ENCODE results near the gene FAM118B. TPM values are rescaled to one million over a fixed set of nuclear protein-coding genes. Genes with fewer than 3 reads are reported as not detected.

The FAM118B gene
- total RNA-seq, 1 experiment from 2014 or later, result 28.3 TPM

DNA sequence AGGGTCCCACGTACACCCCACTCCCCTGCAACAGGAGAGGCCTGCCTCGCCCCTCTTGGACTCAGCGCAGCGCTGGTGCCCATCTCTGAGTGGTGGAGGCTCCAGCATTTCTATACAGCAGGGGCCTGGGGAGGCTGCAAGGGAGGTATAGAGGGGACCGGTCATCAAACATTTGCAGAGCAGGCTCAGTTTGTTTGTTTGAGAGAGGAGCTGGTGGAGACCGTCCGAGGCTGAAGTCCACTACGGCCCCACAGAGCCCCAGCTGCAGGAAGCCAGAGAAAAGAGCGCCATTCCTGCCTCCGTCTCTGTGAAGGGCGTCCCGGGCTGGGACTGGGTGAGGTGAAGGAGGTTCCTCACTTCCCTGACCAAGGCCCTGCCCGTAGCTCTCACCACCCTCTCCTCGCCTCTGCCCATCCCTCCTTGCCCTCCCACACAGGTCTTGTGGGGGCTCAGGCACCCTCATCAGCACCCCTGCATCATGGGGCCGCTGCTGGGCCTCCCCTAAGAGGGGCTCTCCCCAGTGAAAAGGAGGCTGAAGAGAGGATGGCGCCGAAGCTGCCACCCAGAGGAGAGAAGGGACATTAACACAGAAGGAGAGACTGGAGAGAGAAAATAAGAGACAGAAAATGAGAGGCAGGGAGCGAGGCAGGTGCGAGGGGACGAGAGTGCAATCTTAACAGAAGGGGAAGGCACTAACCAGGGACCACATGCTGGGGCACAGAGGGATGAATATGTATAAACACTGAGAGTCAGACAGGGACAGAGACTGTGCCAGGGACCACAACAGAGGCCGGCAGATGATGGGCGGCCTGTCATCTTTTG lies 24.7 kb upstream of the FAM118B start:
- DNase-seq (ENCODE audit: low read depth), result no peak

- no peak for DNase-seq (ENCODE audit: low read depth)
Observed at GRCh38 chr11:126188332-126189108, 23.1 kb upstream of the FAM118B start.

GRCh38 chr11:126189109-126189929 lies 22.3 kb upstream of the FAM118B start:
- no peak for DNase-seq (ENCODE audit: low read depth)

DNA sequence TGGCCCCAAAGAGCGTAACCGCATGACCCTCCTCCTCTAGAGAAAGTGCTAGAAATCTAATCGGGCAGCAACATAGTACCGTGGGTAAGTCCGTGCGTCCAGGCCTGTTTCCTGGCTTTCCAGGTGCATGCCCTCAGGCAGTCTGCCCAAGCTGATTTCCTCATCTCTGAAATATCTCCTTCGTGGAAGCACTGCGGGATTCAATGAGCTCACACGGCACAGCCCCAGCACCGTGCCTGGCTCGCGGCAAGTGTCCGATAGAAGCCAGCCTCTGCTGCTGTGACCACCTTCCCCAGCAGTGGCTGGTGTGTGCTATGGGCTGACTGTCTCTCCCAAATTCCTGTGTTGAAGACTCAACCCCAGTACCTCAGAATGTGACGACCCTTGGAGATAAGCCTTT lies 20.8 kb upstream of the FAM118B start:
- DNase-seq (ENCODE audit: low read depth), result no peak

DNA sequence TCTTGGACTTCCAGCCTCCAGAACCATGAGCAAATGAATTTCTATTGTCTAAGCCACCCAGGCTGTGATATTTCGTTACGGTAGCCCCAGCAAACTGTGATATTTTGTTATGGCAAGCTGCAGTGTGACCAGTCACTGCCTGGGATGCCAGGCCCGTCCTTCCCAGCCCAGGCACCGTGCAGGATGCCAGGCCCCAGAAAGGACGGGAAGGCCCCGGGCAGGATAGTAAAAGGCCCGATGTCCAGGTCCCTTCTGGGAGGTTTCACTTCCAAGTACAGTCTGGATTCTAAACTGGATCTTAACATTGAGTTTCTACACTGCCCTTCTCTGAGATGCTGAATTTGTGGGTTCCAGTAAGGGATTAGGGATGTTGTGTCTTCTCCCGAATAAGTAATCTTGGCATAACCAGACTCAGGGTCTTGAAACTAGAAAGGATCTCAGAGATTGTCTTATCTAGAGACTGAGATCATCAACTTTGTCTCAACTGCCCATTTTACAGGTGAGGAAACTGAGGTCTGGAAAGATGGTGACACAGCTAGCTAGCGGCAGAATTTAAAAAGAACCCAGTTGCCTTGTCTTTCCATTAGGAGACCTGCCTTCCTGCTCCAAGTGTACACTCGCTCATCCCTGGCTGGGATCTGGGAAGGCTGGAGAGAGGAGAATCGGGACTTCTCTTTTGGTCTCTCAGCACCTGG lies 20.1 kb upstream of the FAM118B start:
- no peak for DNase-seq (ENCODE audit: low read depth)

DNA sequence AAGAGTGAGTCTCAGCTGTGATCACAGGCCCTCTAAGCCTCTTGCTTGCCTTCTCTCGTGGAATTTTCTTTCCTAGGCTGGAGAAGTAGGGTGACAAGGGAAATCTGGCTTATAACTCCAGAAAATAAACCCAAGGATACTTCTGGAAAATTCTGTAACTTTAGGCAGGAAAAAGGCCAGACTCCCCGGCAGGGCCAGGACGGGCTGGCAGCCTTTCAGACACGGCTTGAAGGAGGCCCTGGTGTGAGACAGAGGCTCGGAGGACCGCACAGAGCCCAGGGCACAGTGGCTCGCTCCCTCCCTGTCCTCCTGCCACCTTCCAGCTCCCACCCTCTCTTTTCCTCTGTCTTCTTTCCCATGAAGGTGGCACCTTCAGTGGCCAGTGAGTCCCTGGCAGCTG lies 19.2 kb upstream of the FAM118B start:
- no peak for DNase-seq (ENCODE audit: low read depth)

DNA sequence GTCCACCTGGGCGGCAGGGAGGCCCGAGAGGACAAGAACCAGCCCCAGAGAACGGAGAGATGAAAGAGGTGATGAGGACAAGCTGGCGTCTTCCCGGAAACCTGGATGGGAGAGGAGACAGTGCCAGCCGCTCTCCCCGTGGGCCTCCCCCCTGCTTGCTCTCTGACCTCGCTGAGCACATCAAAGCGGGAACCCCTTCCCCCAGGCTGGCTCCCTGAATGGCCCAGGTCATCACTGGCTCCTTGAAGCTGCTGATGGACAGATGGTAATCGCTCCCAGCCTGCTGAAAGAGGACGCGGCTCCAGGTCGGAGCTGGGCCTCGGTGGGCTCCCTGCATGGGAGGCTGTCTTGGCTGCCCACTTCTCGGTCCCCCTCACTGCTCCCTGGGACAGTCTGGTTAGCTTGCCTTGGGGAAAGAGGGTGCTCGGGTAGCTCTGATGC lies 18.5 kb upstream of the FAM118B start:
- DNase-seq (ENCODE audit: low read depth), result no peak

DNA sequence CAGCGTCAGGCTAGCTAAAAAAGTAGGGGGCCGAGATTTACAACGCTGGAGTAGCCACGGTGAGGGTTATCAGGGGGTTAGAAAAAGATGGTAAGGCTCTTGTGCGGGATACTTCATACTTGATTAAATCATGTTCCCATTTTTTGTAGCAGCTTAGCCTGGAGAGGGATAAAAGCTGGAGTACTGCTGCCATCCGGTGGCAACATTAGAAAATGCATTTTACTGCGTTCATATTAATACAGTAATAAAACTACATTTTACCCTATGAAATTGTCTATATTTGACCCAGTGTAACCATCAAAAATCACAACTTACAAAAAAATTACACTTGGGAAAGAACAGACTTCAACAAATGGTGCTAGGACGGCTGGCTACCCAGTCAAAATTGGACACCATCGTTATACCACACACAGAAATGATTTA lies 17.4 kb upstream of the FAM118B start:
- peak; percentile 40 for DNase-seq (ENCODE audit: low read depth)

DNA sequence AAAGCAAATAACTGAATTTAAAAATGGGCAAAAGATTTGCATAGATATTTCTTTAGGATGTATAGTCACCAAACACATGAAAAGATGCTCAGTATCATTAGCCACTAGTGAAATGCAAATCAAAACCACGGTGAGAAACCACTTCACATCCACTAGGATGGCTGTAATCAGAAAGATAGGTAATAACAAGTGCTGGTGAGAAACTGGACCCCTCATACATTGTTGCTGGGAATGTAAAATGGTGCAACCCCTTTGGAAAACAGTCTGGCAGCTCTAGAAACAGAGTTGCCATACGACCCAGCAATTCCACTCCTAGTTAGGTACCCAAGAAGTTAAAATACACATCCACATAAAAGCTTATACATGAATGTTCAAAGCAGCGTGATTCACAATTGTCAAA lies 16.5 kb upstream of the FAM118B start:
- DNase-seq (ENCODE audit: low read depth), result no peak

DNA sequence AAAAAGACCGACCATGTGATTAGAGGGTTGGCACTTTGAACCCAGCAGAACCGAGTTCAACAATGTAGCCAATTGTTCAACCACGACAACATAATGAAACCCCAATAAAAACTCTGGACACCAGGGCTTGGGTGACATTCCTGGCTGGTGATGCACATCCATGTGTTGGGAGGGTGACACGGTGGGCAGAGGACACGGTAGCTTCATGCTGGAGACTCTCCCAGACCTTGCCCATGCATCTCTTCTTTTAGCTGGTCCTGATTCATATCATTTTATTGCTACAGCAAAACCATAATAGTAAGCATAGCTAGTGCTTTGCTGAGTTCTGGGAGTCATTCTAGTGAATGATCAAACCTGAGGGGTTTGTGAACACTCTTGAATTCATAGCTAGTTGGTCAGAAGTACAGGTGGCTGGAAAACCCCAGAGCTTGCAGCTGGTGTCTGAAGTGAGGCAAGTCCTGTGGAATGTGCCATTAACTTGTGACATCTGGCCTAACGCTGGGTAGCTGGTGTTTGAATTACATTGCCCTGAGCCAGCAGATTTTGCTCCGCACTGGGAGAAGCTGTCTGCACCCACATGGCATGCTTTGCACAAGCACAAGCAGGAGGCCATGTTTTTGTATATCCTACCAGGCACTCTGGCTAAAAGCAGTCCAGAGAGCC lies 14.2 kb upstream of the FAM118B start:
- peak; percentile 18 for DNase-seq (ENCODE audit: low read depth)

- DNase-seq (ENCODE audit: low read depth), result no peak
Observed at GRCh38 chr11:126198648-126199047, 12.9 kb upstream of the FAM118B start.

- DNase-seq (ENCODE audit: low read depth), result no peak
Observed at GRCh38 chr11:126202646-126203359, 8.8 kb upstream of the FAM118B start.

GRCh38 chr11:126205359-126205758 lies 6.2 kb upstream of the FAM118B start:
- no peak for DNase-seq (ENCODE audit: low read depth)

GRCh38 chr11:126207896-126208295 lies 3.7 kb upstream of the FAM118B start:
- no peak for DNase-seq (ENCODE audit: low read depth)

DNA sequence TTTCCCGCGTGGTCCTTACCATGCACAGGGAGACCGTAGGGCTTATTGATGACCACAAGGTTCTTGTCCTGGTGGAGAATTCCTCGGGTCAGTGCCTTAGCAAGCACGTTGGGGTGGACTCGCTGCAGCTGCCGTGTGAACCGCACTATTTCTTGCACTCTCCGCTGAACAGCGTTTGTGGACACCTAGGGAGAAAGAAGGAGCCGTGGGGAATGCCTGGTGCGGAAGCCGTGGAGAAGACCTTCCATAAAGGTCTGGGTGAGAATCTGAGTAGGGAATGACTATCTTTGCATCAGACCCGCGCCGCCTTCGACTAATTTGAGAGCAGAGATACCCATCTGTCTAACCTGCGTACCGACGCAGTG lies 729 bp upstream of the FAM118B start:
- DNase-seq (ENCODE audit: low read depth), result no peak

DNA sequence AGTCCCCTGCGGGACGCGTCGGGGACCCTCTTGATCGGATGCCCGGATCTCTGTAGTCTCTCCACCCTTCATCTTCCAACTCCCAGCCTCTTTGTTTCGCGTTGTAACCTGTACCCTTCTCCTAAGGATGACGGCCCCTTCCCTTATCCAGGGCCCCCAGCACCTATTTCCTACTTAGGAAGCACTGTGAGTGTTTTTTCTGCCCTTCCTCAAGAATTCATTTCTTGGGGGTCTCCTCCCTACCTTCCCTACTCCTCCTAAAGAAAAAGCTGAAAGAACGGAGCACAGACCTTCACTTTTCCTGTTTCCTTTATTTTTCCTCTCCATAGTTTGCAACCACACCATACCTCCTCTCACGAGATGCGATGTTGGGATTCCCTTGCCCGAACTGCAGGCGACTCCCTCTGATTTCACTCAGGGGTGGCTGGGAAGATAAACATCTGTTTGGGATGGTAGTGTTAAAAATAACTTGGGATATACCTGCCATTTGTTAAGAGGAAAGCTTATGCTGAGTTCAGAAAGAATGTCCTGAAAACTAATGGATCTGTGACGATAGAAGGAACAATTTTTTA lies 593 bp downstream of the FAM118B start:
- peak; percentile 9 for DNase-seq (ENCODE audit: low read depth)

GRCh38 chr11:126214441-126214840 lies 2.9 kb downstream of the FAM118B start:
- DNase-seq (ENCODE audit: low read depth), result no peak

GRCh38 chr11:126214841-126215240 lies 3.3 kb downstream of the FAM118B start:
- peak; percentile 2 for DNase-seq (ENCODE audit: low read depth)

GRCh38 chr11:126216526-126217305 lies 5.1 kb downstream of the FAM118B start:
- no peak for DNase-seq (ENCODE audit: low read depth)

Measured in M059J (cell line).